AG08395 (cell line): ENCODE data around the gene ITLN2.
"Not testable (repeated sequence)": the region's sequence is repeated elsewhere in the genome, so short reads cannot be mapped to it uniquely, and the experiment has no call there.

ENCODE experiments used
- DNase-seq: peaks from one replicate; pipeline ENCODE4 v3.0.0; 2012; ENCODE audit warnings: mixed read lengths, low spot score

The ITLN2 gene

GRCh38 chr1:160953030-160953429, 1.6 kb downstream of the ITLN2 start:
- no peak for DNase-seq

GRCh38 chr1:160952129-160952510, 2.5 kb downstream of the ITLN2 start:
- no peak for DNase-seq

- peak; percentile 67 for DNase-seq
Observed at GRCh38 chr1:160951443-160952128, 3.0 kb downstream of the ITLN2 start.

GRCh38 chr1:160950657-160951056, 4.0 kb downstream of the ITLN2 start:
- DNase-seq, result no peak

GRCh38 chr1:160949881-160950280, 4.7 kb downstream of the ITLN2 start:
- DNase-seq, result no peak

GRCh38 chr1:160949216-160949880, 5.3 kb downstream of the ITLN2 start:
- DNase-seq, result not testable (repeated sequence)

GRCh38 chr1:160947174-160947759, 7.3 kb downstream of the ITLN2 start:
- DNase-seq, result not testable (repeated sequence)

- DNase-seq, result not testable (repeated sequence)
Observed at GRCh38 chr1:160945881-160946280, 8.7 kb downstream of the ITLN2 start.

- DNase-seq, result no peak
Observed at GRCh38 chr1:160945079-160945478, 9.5 kb downstream of the ITLN2 start.

GRCh38 chr1:160942926-160943325, 11.7 kb downstream of the ITLN2 start:
- DNase-seq, result no peak

- DNase-seq, result not testable (repeated sequence)
Observed at GRCh38 chr1:160936666-160937065, 17.9 kb downstream of the ITLN2 start.

- DNase-seq, result no peak
Observed at GRCh38 chr1:160935527-160936258, 18.9 kb downstream of the ITLN2 start.

GRCh38 chr1:160933305-160933704, 21.3 kb downstream of the ITLN2 start:
- DNase-seq, result not testable (repeated sequence)

GRCh38 chr1:160925652-160926244, 28.9 kb downstream of the ITLN2 start:
- DNase-seq, result no peak

- no peak for DNase-seq
Observed at GRCh38 chr1:160924791-160925651, 29.6 kb downstream of the ITLN2 start.

- DNase-seq, result no peak
Observed at GRCh38 chr1:160916666-160917065, 37.9 kb downstream of the ITLN2 start.

- not testable (repeated sequence) for DNase-seq
Observed at GRCh38 chr1:160913229-160913628, 41.4 kb downstream of the ITLN2 start.

GRCh38 chr1:160911925-160912324, 42.7 kb downstream of the ITLN2 start:
- no peak for DNase-seq

GRCh38 chr1:160911441-160911840, 43.2 kb downstream of the ITLN2 start:
- DNase-seq, result no peak

GRCh38 chr1:160910170-160910750, 44.3 kb downstream of the ITLN2 start:
- no peak for DNase-seq

GRCh38 chr1:160907976-160908375, 46.6 kb downstream of the ITLN2 start:
- DNase-seq, result no peak
